ENCODE results near the gene OIT3.

Gene OIT3

GRCh38 chr10:72981028-72981881, 87.7 kb downstream of the OIT3 start:
- H3K36me3 Mint-ChIP-seq (ENCODE audit: low read depth) = peaks cover 8% of the 10 kb centered on the region
- no peak for TF ChIP-seq CTCF (IDR thresholded peaks at IDR 0.05; ENCODE audit: unreplicated experiment in 3 of 3)
- no peaks in the 10 kb centered on the region for H3K4me1 Mint-ChIP-seq
- H3K9me3 Mint-ChIP-seq = peaks cover 47% of the 10 kb centered on the region
- no peak overlapping the region for H3K27ac Mint-ChIP-seq
- H3K27me3 Mint-ChIP-seq (ENCODE audit: low read depth) = no peaks in the 10 kb centered on the region
- no peak overlapping the region for H3K4me3 Mint-ChIP-seq

- no peak overlapping the region for H3K4me3 Mint-ChIP-seq
- H3K27ac Mint-ChIP-seq = no peak overlapping the region
- H3K4me1 Mint-ChIP-seq = no peaks in the 10 kb centered on the region
- no peaks in the 10 kb centered on the region for H3K27me3 Mint-ChIP-seq (ENCODE audit: low read depth)
- peaks cover 43% of the 10 kb centered on the region for H3K9me3 Mint-ChIP-seq
- peaks cover 7% of the 10 kb centered on the region for H3K36me3 Mint-ChIP-seq (ENCODE audit: low read depth)
- TF ChIP-seq CTCF (IDR thresholded peaks at IDR 0.05; ENCODE audit: unreplicated experiment in 3 of 3) = no peak
These were observed 88.5 kb downstream of the OIT3 start for GRCh38 chr10:72981882-72982529.
